ENCODE data around the gene UBA3. TPM values are rescaled to one million over a fixed set of nuclear protein-coding genes. Genes with fewer than 3 reads are reported as not detected.

Gene UBA3
- polyA plus RNA-seq, 1 experiment, result 111 TPM

GRCh38 chr3:69082361-69082760, 2.2 kb upstream of the UBA3 start:
- CTCF ChIA-PET, result no interaction called here
- no peak for DNase-seq (ENCODE audit: low read depth, low spot score)
- no peaks in the 10 kb centered on the region for H3K27me3 ChIP-seq (ENCODE audit: control insufficient read depth, insufficient read depth, low read length)
- POLR2A ChIA-PET, result interaction anchor here (0.8 kb wide), 1 partner anchor 30 kb away, joined by 5 read pairs; the partner anchor contains the start of gene TMF1
- H3K9me3 ChIP-seq (ENCODE audit: control insufficient read depth, insufficient read depth, low read length), result no peaks in the 10 kb centered on the region
- H3K4me3 ChIP-seq (ENCODE audit: low read depth, low read length), result no peak overlapping the region
- no peak for TF ChIP-seq CTCF (IDR thresholded peaks at IDR 0.05; ENCODE audit: low read depth, low read length)
- no peak overlapping the region for H3K27ac ChIP-seq (ENCODE audit: low read depth, low read length)

- H3K9me3 ChIP-seq (ENCODE audit: control insufficient read depth, insufficient read depth, low read length), result no peaks in the 10 kb centered on the region
- no peak for TF ChIP-seq CTCF (IDR thresholded peaks at IDR 0.05; ENCODE audit: low read depth, low read length)
- H3K27me3 ChIP-seq (ENCODE audit: control insufficient read depth, insufficient read depth, low read length), result no peaks in the 10 kb centered on the region
- H3K27ac ChIP-seq (ENCODE audit: low read depth, low read length), result no peak overlapping the region
- H3K4me3 ChIP-seq (ENCODE audit: low read depth, low read length), result no peak overlapping the region
- ChIA-PET CTCF (no interaction called here), POLR2A (interaction anchor here (0.6 kb wide), 1 partner anchor 757 kb away, joined by 3 read pairs; no protein-coding TSS in a partner anchor)
- DNase-seq (ENCODE audit: low read depth, low spot score), result no peak
These were observed 1.6 kb upstream of the UBA3 start for GRCh38 chr3:69081583-69082262.

- DNase-seq (ENCODE audit: low read depth, low spot score), result no peak
- no peaks in the 10 kb centered on the region for H3K9me3 ChIP-seq (ENCODE audit: control insufficient read depth, insufficient read depth, low read length)
- H3K4me3 ChIP-seq (ENCODE audit: low read depth, low read length), result peak overlapping the region; percentile 82
- no peak for TF ChIP-seq CTCF (IDR thresholded peaks at IDR 0.05; ENCODE audit: low read depth, low read length)
- ChIA-PET POLR2A (no interaction called here), CTCF (no interaction called here)
- H3K27ac ChIP-seq (ENCODE audit: low read depth, low read length), result no peak overlapping the region
- no peaks in the 10 kb centered on the region for H3K27me3 ChIP-seq (ENCODE audit: control insufficient read depth, insufficient read depth, low read length)
These were observed 651 bp downstream of the UBA3 start for GRCh38 chr3:69079269-69080159.

- H3K9me3 ChIP-seq (ENCODE audit: control insufficient read depth, insufficient read depth, low read length), result no peaks in the 10 kb centered on the region
- no peak for DNase-seq (ENCODE audit: low read depth, low spot score)
- TF ChIP-seq CTCF (IDR thresholded peaks at IDR 0.05; ENCODE audit: low read depth, low read length), result no peak
- CTCF ChIA-PET, result no interaction called here
- POLR2A ChIA-PET, result no interaction called here
- H3K27me3 ChIP-seq (ENCODE audit: control insufficient read depth, insufficient read depth, low read length), result no peaks in the 10 kb centered on the region
- H3K4me3 ChIP-seq (ENCODE audit: low read depth, low read length), result no peak overlapping the region
- H3K27ac ChIP-seq (ENCODE audit: low read depth, low read length), result no peak overlapping the region
These were observed 7.2 kb downstream of the UBA3 start for GRCh38 chr3:69072928-69073327.

GRCh38 chr3:69066121-69066520, 14.0 kb downstream of the UBA3 start:
- POLR2A ChIA-PET, result no interaction called here
- CTCF ChIA-PET, result no interaction called here

More at GRCh38 chr3:69066121-69066520, 14.0 kb downstream of the UBA3 start:
- DNase-seq (ENCODE audit: low read depth, low spot score), result no peak
- Histone ChIP-seq H3K27me3 (ENCODE audit: control insufficient read depth, insufficient read depth, low read length) (no peaks in the 10 kb centered on the region), H3K4me3 (ENCODE audit: low read depth, low read length) (no peak overlapping the region), H3K9me3 (ENCODE audit: control insufficient read depth, insufficient read depth, low read length) (no peaks in the 10 kb centered on the region), H3K27ac (ENCODE audit: low read depth, low read length) (no peak overlapping the region)
- TF ChIP-seq CTCF (IDR thresholded peaks at IDR 0.05; ENCODE audit: low read depth, low read length), result no peak
